ENCODE measurements around the gene RNF180. TPM values are rescaled to one million over a fixed set of nuclear protein-coding genes. Genes with fewer than 3 reads are reported as not detected.

RNF180 gene
- total and polyA plus RNA-seq, 2 donors (not counting 1 experiment from before 2014, with no cell fraction given), result not detected

DNA sequence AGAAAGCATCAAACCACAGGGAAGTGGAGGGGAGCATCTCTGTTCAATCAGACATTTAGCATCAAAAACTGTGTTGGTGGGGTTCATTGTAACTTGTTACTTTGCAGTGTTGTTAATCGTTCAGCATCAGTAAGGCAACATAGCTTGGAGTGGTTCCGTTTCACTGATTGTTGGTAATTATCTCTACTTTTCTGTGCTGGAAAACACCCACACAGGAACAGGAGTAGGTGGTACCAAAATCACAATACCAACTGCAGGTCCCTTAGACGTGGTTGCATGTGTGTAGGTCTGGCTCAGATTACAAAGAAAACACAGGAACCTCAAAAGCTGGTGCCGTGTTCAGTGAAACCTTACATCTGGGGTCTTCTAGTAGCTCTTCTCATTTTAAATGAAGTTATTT lies 146.8 kb downstream of the RNF180 start:
- no peak for TF ChIP-seq EZH2 (IDR thresholded peaks at IDR 0.05; ENCODE audit: borderline replicate concordance, insufficient read depth, low read depth, low read length, poor library complexity, severe bottlenecking)
- TF ChIP-seq, protein P1, sequence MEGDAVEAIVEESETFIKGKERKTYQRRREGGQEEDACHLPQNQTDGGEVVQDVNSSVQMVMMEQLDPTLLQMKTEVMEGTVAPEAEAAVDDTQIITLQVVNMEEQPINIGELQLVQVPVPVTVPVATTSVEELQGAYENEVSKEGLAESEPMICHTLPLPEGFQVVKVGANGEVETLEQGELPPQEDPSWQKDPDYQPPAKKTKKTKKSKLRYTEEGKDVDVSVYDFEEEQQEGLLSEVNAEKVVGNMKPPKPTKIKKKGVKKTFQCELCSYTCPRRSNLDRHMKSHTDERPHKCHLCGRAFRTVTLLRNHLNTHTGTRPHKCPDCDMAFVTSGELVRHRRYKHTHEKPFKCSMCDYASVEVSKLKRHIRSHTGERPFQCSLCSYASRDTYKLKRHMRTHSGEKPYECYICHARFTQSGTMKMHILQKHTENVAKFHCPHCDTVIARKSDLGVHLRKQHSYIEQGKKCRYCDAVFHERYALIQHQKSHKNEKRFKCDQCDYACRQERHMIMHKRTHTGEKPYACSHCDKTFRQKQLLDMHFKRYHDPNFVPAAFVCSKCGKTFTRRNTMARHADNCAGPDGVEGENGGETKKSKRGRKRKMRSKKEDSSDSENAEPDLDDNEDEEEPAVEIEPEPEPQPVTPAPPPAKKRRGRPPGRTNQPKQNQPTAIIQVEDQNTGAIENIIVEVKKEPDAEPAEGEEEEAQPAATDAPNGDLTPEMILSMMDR (IDR thresholded peaks at IDR 0.05), result no peak
- Histone ChIP-seq H3K9me3 (ENCODE audit: control extremely low read depth in 1 of 3, control insufficient read depth in 2 of 3, insufficient read depth in 1 of 3, low read length in 2 of 3) (no peaks in the 10 kb centered on the region), H2AFZ (ENCODE audit: insufficient read depth, low read depth, low read length, poor library complexity, severe bottlenecking) (no peak overlapping the region), H3K79me2 (ENCODE audit: control insufficient read depth, insufficient read depth, low read length) (no peaks in the 10 kb centered on the region), H3K9ac (ENCODE audit: low read length) (no peak overlapping the region), H3K4me1 (ENCODE audit: control insufficient read depth in 2 of 2, insufficient read depth in 2 of 2, low read length in 2 of 2) (no peaks in the 10 kb centered on the region), H3K27ac (ENCODE audit: low read length in 2 of 2) (no peak overlapping the region), H3K4me2 (replicated peaks; ENCODE audit: low read depth, low read length, poor library complexity, severe bottlenecking) (no peak overlapping the region), H3K27me3 (replicated peaks in 1 of 4; ENCODE audit: control extremely low read depth in 1 of 4, control insufficient read depth in 3 of 4, insufficient read depth in 4 of 4, low read length in 3 of 4) (no peaks in the 10 kb centered on the region), H3K4me3 (ENCODE audit: control extremely low read depth in 1 of 5, extremely low read depth in 1 of 5, insufficient read depth in 1 of 5, low read depth in 2 of 5, low read length in 4 of 5) (no peak overlapping the region), H3K36me3 (replicated peaks in 1 of 2; ENCODE audit: control extremely low read depth in 1 of 2, control insufficient read depth in 1 of 2, extremely low read depth in 1 of 2, insufficient read depth in 2 of 2, low read length in 1 of 2) (no peaks in the 10 kb centered on the region), H4K20me1 (ENCODE audit: control insufficient read depth, insufficient read depth, low read length, poor library complexity, severe bottlenecking) (no peaks in the 10 kb centered on the region)
- intact Hi-C loops (cut with micrococcal nuclease), result no loop called here
- CTCF ChIA-PET, result no interaction called here
- Mint-ChIP-seq H3K9me3 (ENCODE audit: insufficient read depth) (no peaks in the 10 kb centered on the region), H3K27me3 (no peaks in the 10 kb centered on the region), H3K4me3 (no peak overlapping the region), H3K4me1 (no peaks in the 10 kb centered on the region), H3K27ac (no peak overlapping the region)
- ATAC-seq (ENCODE audit: low read depth) (no peak), DNase-seq (no peak)
- WGBS (ENCODE audit: insufficient coverage), result no CpG with 5 or more reads among the region's 4 CpGs
- POLR2A ChIA-PET, result no interaction called here

DNA sequence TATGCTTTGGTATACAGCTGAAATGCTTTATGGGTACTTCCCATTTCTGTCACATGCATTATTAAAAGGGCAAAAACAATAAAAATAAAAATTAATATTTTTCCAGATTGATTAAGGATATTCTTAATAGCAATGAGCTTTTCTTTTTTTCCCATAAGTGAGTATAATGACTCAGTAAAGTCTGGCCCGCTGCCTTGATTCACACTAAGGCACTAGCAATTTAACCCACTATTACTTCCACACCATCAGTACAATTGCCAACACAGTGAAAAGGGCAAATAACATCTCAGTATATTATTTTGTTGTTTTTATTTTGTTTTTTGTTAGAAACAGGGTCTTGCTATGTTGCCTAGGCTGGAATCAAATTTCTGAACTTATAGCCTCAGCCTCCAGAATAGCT lies 150.1 kb downstream of the RNF180 start:
- WGBS (ENCODE audit: insufficient coverage), result no CpG with 5 or more reads among the region's 1 CpG
- no peak for ATAC-seq (ENCODE audit: low read depth)
- H3K9me3 Mint-ChIP-seq (ENCODE audit: insufficient read depth), result no peaks in the 10 kb centered on the region
- no peak overlapping the region for H3K27ac Mint-ChIP-seq
- Histone ChIP-seq H3K27ac (ENCODE audit: low read length in 2 of 2) (no peak overlapping the region), H4K20me1 (ENCODE audit: control insufficient read depth, insufficient read depth, low read length, poor library complexity, severe bottlenecking) (no peaks in the 10 kb centered on the region), H3K79me2 (ENCODE audit: control insufficient read depth, insufficient read depth, low read length) (no peaks in the 10 kb centered on the region), H3K27me3 (replicated peaks in 1 of 4; ENCODE audit: control extremely low read depth in 1 of 4, control insufficient read depth in 3 of 4, insufficient read depth in 4 of 4, low read length in 3 of 4) (no peaks in the 10 kb centered on the region), H3K4me2 (replicated peaks; ENCODE audit: low read depth, low read length, poor library complexity, severe bottlenecking) (no peak overlapping the region), H3K9me3 (ENCODE audit: control extremely low read depth in 1 of 3, control insufficient read depth in 2 of 3, insufficient read depth in 1 of 3, low read length in 2 of 3) (no peaks in the 10 kb centered on the region), H3K4me3 (ENCODE audit: control extremely low read depth in 1 of 5, extremely low read depth in 1 of 5, insufficient read depth in 1 of 5, low read depth in 2 of 5, low read length in 4 of 5) (no peak overlapping the region), H3K4me1 (ENCODE audit: control insufficient read depth in 2 of 2, insufficient read depth in 2 of 2, low read length in 2 of 2) (no peaks in the 10 kb centered on the region), H3K9ac (ENCODE audit: low read length) (no peak overlapping the region), H2AFZ (ENCODE audit: insufficient read depth, low read depth, low read length, poor library complexity, severe bottlenecking) (no peak overlapping the region), H3K36me3 (replicated peaks in 1 of 2; ENCODE audit: control extremely low read depth in 1 of 2, control insufficient read depth in 1 of 2, extremely low read depth in 1 of 2, insufficient read depth in 2 of 2, low read length in 1 of 2) (no peaks in the 10 kb centered on the region)
- intact Hi-C loops (cut with micrococcal nuclease), result no loop called here
- H3K4me3 Mint-ChIP-seq, result no peak overlapping the region
- TF ChIP-seq, protein P1 (IDR thresholded peaks at IDR 0.05), result no peak
- TF ChIP-seq EZH2 (IDR thresholded peaks at IDR 0.05; ENCODE audit: borderline replicate concordance, insufficient read depth, low read depth, low read length, poor library complexity, severe bottlenecking), result no peak
- ChIA-PET CTCF (no interaction called here), POLR2A (no interaction called here)
- no peak for DNase-seq
- H3K4me1 Mint-ChIP-seq, result no peaks in the 10 kb centered on the region
- H3K27me3 Mint-ChIP-seq, result no peaks in the 10 kb centered on the region
